ENCODE results near the gene LMX1B.

Gene LMX1B

DNA sequence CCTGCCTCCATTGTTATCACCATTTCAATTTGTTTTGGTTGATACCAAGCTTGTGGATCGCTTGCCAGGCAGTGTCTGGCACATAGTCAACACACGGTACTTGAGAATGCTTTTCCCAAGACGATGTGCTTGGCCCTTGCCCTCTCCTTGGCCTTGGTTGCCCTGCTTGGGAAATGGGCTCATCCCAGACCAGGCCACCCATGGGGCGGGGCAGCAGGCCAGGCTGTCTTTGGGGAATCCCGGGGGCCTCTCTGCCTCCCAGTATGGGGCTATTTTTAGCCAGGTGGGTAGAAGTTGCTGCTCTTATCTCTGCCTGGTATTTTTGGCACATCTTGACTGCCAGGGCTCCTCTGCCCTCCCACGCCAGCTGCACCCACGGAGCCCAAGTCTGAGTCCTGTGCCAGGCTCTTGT is 49.9 kb downstream of the LMX1B start:
- no peak for DNase-seq

DNA sequence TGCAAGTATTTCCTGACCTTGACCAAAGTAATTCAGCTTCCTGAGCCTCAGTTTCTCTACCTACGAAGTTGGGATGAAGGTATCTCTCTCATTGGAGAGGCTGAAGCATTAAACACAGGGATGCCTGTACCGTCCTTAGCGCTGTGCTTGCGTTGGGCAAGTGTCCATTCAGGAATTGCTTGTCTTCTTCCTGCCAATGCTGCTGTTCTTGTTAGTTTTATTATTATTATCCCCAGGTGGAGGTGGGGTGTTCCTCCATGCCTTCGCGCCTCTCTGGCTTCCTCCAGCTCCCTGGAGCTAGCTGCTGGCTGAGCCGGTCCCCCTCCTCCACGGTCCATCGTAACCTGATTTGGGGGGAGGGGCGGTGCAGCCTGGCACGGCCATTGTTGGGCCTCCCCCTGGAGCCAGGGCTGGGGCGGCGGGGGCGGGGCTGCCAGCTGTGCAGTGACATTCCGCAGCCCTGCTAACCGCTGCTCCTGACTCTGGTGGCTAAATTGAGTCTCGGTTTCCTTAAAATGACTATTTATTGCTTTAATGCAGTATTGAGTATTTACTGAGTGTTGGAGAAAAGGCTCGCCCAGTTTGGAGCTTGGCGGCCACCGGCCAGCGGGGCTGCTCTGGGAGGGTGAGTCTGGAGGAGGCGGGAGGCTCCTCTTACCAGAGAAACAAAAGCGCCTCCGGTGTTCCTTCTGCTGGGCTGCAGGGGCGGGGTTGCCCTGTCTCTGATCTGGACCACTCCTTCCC is 51.3 kb downstream of the LMX1B start:
- no peak for DNase-seq

GRCh38 chr9:126665644-126666035 is 51.9 kb downstream of the LMX1B start:
- no peak for DNase-seq

GRCh38 chr9:126666155-126666803 is 52.6 kb downstream of the LMX1B start:
- no peak for DNase-seq

DNA sequence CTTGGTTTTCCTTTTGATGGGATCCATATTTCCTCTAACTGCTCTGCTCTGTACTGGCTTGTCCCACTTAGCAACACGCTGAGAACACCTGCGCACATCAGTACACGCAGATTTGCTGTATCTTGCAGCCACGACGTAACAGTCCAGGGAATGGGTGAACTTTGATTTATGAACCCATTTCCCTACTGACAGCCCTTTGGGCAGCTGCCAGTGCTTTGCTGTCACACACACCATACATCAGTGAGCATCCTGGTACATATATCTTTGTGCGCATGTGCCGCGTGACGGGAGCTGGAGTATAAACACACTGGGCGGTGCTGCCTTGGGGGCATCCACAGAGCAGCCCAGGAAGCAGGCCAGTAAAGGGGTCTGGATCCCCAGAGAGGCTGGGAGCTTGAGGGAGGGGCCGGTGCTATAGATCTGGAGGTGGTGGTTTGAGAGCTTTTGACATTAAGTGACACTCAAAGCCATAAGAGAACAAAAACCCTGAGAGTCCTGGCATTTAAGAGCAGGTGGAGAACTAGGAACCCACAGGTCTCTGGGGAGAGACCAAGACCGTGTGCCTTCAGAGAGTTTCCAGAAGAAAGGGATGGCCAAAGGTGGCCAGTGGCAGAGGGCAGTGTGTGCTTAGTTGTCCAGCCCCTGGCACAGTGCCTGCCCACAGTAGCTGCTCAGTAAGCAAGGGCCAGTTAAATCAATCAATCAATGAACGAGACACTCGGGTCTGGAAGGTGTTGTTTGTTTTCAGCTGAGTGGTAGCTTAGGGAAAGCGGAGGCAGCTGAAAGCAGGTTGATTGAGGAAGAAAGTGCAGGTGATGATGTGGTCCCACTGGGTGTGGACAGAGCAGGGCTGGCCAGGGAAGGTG is 53.7 kb downstream of the LMX1B start:
- DNase-seq, result no peak

GRCh38 chr9:126668058-126668457 is 54.3 kb downstream of the LMX1B start:
- no peak for DNase-seq

- no peak for DNase-seq
Measured at GRCh38 chr9:126669108-126669507, 55.4 kb downstream of the LMX1B start.

- no peak for DNase-seq
Measured at GRCh38 chr9:126670270-126670669, 56.5 kb downstream of the LMX1B start.

DNA sequence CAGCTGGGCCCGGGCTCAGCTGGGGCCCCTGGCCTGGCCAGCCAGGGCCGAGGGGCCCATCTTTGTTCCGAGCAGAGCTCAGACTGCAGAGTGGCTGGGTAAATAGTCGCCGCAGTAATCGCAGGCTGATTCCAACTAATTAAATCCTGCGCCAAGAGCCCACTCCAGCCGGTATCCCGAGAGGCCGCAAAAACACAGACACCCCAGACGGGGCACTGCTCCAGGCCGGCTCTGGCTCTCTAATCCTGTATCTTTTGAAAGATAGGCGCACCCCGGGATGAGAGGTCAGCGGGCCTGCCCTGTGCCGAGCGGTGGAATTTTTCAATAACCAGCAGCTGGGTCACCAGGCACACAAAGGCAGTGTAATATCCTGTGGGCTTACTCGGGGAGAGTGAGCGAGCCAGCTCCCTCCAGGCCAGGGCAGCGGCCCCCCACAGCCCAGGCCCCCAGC is 57.7 kb downstream of the LMX1B start:
- DNase-seq, result no peak

GRCh38 chr9:126671983-126672382 is 58.3 kb downstream of the LMX1B start:
- DNase-seq, result no peak

- DNase-seq, result no peak
Measured at GRCh38 chr9:126672634-126673284, 59.0 kb downstream of the LMX1B start.

GRCh38 chr9:126673689-126674364 is 60.1 kb downstream of the LMX1B start:
- DNase-seq, result no peak

DNA sequence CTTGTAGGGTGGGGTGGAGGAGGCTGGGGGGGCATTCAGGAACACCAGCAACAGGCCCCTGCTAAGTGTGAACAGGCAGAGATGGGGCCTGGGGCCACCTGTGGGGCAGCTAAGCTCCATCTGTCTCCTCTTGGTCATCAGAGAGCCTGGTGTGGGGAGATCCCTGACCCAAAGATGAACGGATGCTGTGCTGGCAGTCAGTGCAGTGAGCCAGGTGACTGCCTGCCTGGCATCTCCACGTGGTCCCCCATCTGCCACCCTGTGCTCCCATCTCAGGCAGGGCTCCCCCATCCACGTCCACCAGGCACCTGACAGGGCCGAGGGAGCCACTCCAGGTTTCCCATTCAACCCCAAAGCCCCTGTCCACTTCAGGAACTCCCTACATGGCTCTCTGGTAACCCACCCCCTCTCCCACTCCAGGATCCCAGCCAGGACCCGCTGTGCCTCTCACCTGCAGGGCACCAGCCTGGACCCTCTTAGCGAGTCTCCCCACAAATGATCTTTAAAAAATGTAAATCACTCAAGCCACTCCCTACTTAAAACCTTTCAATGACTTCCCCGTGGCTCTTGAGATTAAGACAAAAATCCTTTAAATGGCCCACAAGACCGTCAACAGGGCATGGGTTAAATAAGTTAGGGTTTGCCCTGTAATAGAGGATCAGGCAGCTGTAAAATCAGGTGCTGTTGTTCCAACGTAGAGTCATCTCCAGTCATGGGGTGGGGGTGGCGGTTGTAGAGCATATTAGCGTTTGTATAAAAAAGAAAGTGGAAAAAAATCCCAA is 60.8 kb downstream of the LMX1B start:
- no peak for DNase-seq

DNA sequence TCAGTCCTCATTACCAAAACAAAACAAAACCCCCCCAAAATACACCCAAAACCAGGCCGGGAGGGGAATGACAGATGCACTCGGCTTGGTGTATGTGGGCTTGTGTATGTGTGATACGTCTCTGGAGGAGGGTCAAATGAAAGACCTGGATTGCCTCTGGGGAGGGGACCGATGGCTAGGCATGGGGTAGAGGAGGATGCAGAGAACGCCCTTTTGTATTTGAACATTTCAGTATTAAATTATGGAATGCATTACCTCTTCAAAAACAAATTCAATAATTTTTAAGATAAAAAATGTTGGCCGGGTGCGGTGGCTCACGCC is 61.4 kb downstream of the LMX1B start:
- no peak for DNase-seq

DNA sequence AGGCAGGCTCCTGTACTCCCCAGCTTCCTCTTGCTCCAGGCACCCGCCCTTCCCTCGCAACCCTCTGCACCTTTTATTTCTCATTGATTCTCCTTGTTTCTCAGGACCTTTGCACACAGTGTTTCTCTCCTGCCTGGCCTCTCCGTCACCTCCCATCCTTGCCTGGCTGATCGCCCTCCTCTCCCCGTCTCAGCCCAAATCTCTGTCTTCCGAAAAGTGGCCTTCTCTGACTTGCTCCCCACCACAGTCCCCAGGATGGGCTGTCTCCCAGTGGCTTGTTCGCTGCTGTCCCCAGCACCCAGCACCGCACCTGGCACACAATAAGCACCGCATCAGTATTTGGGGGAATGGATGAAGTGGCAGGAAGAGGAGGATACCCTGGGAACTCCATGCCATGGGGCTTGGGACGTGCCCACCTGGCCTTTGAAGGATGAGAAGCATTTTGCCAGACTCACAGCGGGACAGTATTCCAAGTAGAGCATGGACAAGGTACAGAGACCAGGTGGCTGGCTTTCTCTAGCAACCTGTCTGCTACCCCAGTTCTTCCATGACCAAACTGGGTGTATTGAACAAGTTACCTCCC is 62.5 kb downstream of the LMX1B start:
- no peak for DNase-seq

DNA sequence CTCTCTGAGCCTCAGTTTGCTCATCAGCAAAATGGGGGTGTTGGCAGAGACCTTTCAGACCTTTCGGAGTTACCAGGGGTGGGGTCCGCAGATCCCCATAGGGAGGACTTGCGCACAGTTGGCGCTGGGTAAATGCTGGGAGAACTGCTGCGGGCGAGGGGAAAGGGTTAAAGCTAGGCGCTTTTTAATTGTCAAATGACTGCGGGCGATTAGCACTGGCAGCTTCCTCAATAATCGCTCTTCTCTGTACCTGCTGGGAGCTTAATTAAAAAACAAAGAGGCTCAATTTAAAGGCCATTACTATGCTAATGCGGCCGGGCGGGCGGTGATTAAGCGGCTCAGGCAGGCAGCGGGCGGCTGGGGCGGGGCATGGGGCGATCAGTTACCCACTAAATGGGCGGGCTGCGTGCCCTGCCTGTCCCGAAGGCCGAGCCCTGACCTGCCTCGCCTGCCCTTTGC is 63.0 kb downstream of the LMX1B start:
- DNase-seq, result no peak

- DNase-seq, result no peak
Measured at GRCh38 chr9:126677188-126678084, 63.7 kb downstream of the LMX1B start.

- no peak for DNase-seq
Measured at GRCh38 chr9:126678989-126679388, 65.3 kb downstream of the LMX1B start.

DNA sequence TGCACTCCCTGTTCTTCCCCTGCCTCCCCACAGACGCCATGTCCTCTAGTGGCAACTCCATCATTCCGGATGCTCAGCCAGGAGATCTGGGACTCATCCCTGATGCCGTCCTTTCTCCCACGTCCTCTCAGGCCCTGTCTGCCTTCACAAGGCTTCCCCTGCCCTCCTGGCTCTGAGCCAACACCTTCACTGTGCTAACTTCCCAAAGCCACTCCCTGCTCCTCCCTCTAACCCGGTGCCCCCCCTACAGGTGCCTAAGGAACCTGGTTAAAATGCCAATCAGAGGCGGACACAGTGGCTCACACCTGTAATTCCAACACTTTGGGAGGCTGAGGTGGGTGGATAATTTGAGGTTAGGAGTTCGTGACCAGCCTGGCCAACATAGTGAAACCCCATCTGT is 67.6 kb downstream of the LMX1B start:
- no peak for DNase-seq

- no peak for DNase-seq
Measured at GRCh38 chr9:126682113-126682810, 68.5 kb downstream of the LMX1B start.

All from suppressor macrophage treated with lipopolysaccharide for 4 hours (primary cell).